ENCODE measurements around the gene WDR5B.

- TF ChIP-seq SIN3A (IDR thresholded peaks at IDR 0.05; ENCODE audit: borderline replicate concordance, insufficient read depth, low read length) (no peak), REST (IDR thresholded peaks at IDR 0.05; ENCODE audit: insufficient read depth in 1 of 2, low read depth in 2 of 2, low read length in 2 of 2) (no peak), POLR2AphosphoS5 (IDR thresholded peaks at IDR 0.05; ENCODE audit: low read depth, low read length) (no peak)
Measured at GRCh38 chr3:122405015-122405414, 10.8 kb downstream of the WDR5B start.

Data from PFSK-1 (cell line).